GM04503 (cell line): ENCODE data around the gene AEBP2.
A peak's percentile ranks its signal among the peaks of the same experiment; 100 is the strongest.
"Not testable (repeated sequence)": the region's sequence is repeated elsewhere in the genome, so short reads cannot be mapped to it uniquely, and the experiment has no call there.

Experiments
- DNase-seq: peaks from one replicate; pipeline ENCODE4 v3.0.0-alpha.2; 2012; ENCODE audit warnings: low read depth

The AEBP2 gene

GRCh38 chr12:19507823-19508222, 68.5 kb downstream of the AEBP2 start:
- DNase-seq, result no peak

GRCh38 chr12:19510461-19510860, 71.2 kb downstream of the AEBP2 start:
- DNase-seq, result no peak

DNA sequence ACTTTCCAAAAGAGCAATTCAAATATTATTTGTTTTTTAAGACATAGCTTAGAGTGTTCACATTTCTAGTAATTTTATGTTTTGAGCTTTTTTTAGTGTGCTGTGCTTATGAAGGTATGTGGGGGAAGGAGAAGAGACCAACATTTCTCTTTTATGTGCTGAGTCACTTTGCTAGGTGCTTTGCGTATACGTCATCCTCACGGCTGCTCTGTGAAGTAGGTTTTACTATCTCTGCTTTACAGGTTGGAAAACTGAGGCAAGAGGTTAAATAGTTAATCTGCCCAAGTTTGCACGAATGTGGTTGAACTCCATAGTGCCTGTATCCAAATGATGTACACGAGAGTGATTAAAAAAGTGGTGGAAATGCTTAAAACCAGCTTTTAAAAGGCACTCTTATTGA, 75.9 kb downstream of the AEBP2 start:
- no peak for DNase-seq

DNA sequence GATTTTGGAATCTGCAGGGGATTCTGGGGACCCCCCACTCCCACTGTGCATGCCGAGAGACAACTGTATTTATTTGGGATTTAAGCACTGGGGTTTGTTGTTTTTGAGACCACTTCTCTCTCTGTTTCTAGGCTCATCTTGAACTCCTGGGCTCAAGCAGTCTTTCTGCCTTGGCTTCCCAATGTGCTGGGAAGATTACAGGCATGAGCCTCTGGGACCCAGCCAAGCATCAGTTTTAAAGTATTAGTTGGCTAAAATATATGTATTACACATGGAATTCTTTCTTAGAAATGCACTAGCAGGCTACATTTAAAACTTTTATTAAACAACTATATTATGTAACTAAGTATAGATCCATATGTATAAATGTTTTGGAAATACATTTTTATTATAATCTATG, 78.3 kb downstream of the AEBP2 start:
- no peak for DNase-seq

DNA sequence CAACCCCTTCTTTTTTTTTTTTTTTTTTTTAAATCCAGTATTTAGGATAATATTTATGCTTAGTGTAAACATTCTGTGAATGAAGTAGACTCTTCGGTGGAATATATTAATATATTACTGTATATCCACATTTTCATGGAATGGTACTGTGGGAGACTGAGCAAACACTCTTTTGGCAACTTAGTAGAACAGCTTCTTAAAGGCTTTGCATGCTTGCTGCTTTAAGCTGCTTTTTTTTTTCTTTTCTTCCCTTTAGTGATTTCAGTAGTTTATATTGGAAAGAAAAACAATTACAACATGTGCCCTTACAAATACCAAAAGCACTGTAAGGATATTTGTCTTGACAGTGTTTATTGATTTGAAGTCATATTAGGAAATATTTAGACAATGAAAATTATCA, 78.9 kb downstream of the AEBP2 start:
- no peak for DNase-seq

DNA sequence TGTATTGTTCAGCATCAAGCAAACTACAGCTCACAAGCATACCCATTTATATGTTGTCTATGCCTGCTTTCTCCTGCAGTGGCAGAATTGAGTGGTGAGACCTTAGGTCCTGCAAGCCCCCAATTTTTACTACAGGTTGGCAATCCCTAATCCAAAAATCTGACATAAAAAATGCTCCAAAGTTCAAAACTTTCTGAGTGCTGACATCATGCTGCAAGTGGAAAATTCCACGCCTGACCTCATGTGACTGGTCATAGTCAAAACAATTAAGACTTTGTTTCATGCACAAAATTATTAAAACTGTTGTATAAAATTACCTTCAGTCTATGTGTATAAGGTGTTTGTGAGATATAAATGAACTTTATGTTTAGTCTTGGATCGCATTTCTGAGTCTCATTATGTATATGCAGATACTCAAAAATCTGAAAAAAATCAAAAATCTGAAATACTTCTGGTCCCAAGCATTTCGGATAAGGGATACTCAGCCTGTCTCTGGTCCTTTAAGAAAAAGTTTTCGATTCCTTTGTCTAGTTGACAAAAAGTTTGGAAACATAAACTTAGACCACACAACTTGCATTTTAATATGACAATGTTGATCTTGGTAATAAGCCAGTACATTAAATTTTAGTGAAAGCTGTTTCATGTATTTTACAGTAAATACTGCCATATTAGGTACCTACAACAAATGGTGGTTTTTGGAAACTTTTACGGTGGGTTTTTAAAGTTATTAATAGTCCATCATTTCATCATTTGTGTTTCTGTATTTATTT, 81.5 kb downstream of the AEBP2 start:
- DNase-seq, result no peak

DNA sequence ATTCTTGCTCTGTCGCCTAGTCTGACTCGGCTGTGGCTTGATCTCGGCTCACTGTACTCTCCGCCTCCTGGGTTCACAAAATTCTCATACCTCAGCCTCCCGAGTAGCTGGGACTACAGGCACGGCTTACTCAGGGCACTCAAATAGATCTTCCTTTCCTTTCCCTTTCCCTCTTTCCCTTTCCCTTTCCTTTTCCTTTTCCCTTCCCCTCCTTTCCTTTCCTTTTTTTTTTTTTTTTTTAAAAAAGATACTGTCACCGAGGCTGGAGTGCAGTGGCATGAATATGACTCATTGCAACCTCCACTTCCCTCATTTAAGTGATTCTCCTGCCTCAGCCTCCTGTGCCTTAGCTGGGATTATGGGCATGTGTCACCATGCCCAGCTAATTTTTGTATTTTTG, 86.0 kb downstream of the AEBP2 start:
- DNase-seq, result no peak

- no peak for DNase-seq
Measured at GRCh38 chr12:19527866-19528265, 88.6 kb downstream of the AEBP2 start.

GRCh38 chr12:19528750-19529149, 89.5 kb downstream of the AEBP2 start:
- no peak for DNase-seq

GRCh38 chr12:19529951-19530636, 90.8 kb downstream of the AEBP2 start:
- no peak for DNase-seq

GRCh38 chr12:19530637-19531023, 91.3 kb downstream of the AEBP2 start:
- peak; percentile 39 for DNase-seq

- no peak for DNase-seq
Measured at GRCh38 chr12:19533567-19533966, 94.3 kb downstream of the AEBP2 start.

GRCh38 chr12:19539071-19539470, 99.8 kb downstream of the AEBP2 start:
- DNase-seq, result no peak

DNA sequence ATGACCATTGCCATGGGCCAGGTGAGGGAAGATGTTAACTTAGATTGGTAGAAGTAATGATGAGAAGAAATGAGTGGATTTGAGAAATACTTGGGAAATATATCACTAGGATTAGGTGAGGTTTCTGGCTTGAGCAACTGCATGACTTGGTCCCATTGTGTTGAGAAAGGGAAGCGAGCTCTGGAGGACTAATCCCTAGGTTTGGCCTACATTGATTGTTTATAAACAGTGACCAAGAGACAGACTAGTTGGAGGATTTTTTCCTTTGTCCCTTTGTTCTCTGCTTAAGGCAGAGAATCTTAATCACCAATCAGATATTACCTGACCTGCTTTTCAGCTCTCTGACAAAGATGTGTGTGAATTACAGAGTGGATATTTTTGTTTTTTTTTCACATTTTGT, 100.5 kb downstream of the AEBP2 start:
- no peak for DNase-seq

GRCh38 chr12:19542606-19543005, 103.3 kb downstream of the AEBP2 start:
- no peak for DNase-seq

DNA sequence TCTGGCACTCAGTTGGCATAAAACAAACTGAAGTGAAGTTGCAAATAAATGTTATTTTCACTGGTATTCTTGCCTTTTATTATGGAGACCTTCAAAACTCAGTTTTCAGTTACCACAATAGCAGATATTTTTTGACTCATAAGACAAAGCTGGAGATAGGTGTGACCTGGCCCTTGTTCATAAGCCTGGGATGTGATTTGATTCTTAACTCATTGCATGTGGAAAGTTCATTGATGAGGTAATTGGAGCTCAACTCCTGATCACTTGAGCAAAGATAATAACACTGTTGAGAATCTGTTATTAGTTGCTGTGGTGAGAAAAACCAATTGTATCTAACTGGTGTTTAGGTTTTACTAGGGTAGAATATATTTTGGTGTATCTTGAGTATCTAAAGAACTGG, 105.1 kb downstream of the AEBP2 start:
- no peak for DNase-seq

GRCh38 chr12:19545301-19545700, 106.0 kb downstream of the AEBP2 start:
- no peak for DNase-seq

GRCh38 chr12:19546027-19546426, 106.7 kb downstream of the AEBP2 start:
- DNase-seq, result peak; percentile 47

DNA sequence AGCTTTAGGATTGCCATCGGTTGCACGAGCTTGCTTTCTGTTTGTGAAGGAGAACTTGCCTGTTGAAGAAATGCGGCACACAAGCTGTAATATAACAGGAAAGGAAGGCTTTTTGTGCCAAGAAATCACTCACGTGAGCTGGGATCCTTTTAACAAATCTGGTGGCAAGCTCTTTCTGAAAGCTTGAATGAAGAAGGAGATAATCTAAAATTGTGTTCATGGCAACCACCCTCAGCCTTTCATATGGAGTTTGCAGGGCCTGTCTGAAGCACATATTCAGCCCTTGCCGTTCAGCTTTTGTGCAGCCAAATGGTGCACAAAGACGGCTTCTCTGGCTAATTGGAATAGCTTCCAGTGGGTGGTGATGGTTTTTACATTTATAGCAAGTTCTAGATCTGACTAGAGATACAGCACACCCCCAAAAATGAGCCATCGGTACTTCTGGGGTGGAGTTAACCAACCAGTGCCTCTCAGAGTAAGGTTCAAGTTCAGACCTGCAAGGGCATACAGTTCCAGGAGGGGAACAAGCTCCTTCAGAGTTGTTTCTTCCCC, 107.4 kb downstream of the AEBP2 start:
- DNase-seq, result no peak

- DNase-seq, result peak; percentile 64
Measured at GRCh38 chr12:19547271-19547671, 108.0 kb downstream of the AEBP2 start.

- no peak for DNase-seq
Measured at GRCh38 chr12:19548834-19549233, 109.5 kb downstream of the AEBP2 start.

DNA sequence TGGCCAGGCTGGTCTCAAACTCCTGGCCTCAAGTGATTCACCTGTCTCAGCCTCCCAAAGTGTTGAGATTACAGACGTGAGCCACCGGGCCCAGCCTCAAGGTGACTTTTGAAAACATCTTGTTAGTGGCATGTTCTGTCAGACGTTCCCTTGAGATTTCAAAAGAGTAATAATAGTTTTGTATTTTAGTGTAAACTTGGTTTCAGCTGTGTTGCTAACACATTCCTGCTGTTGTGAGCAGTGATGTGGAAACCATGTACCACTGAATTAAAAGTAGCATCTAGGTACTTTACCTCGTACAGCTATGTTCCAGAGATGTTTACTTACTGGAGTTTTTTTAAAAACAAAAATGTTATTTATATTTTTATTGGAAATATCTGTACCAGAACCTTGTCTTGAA, 111.3 kb downstream of the AEBP2 start:
- no peak for DNase-seq

- not testable (repeated sequence) for DNase-seq
Measured at GRCh38 chr12:19552441-19553097, 113.3 kb downstream of the AEBP2 start.
